Activated CD4-positive, alpha-beta T cell treated with anti-CD3 and anti-CD28 coated beads, Interleukin-10, Interleukin-2, amounts not matched to agents 100 ng/mL and 50 ng/mL, durations not matched to agents 16 hours and 8 hours (primary cell): ENCODE data around the gene COLEC12.
"Not testable (repeated sequence)": the region's sequence is repeated elsewhere in the genome, so short reads cannot be mapped to it uniquely, and the experiment has no call there.

Experiments used
- DNase-seq: peaks from one replicate; pipeline ENCODE4 v3.0.0-alpha.2; 2020

COLEC12 gene

DNA sequence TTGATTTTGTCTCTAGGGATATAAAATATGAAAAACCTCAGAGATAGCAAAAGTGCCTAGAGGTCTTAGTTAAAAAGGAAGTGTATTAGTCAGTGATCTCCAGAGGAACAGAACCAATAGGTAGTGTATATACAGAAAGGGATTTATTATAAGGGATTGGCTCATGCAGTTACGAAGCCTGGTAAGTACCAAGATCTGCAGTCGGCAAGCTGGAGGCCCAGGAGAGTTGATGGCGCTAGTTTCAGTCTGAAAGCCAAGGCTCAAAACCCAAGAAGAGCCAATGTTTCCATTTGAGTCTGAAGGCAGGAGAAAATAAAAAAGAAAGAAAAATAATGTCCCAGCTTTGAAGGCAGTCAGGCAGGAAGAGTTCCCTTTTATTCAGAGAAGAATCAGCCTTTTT is 93.3 kb downstream of the COLEC12 start:
- no peak for DNase-seq

DNA sequence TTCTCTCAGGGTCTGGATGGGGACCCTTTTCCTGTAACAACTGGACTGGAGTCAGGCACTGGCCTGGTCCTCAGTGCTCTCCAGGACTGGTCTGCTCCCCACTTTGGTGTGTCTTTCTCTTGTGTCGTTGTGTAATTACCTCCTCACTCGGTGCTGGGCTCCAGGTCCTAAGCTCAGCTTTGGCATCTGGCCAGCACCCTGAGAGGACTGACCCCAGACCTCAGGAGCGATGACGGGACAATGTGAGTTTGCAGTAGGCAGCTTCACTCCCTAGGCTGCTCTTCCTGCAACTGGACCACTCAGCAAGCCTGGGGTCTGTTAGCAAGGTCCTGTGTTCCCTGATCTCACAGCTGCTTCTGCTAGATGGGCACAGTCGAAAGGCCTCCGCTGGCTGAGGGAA is 93.8 kb downstream of the COLEC12 start:
- DNase-seq = no peak

DNA sequence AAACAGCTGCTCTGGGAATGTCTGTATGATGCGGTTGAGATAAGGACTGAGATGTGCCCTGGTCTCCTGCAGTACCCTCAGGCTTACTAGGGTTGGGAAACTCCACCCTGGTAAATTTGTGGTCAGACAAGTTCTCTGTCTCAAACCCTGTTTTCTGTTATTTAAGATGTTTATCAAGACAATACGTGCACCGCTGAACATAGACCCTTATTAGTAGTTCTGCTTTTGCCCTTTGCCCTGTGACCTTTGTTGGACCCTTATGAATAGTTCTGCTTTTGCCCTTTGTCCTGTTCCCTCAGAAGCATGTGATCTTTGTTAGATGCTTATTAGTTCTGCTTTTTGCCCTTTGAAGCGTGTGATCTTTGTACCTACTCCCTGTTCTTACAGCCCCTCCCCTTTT is 95.5 kb downstream of the COLEC12 start:
- not testable (repeated sequence) for DNase-seq

DNA sequence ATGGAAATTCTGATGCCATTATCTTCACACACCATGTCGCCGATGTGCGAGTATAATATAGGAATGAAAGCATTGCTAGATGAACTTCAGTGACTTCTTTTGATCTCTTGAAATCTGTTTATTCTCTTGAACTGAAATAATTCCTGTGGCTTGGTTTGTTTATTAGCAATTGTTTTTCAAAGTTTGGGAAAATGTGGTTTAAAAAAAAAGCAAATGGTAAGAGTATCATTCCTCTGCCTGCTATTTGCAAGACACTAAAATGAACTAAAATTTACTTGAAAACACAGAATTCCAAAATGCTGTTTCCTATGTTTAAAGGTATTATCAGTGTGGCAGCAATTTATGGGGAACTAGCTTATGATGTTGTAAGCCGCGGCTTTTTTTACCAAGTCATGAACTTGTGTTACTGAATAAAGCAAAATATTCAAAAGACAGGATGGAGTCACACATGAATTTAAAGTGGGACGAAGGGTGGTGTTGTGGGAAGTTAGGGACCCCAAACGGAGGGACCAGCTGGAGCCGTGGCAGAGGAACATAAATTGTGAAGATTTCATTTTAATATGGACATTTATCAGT is 96.4 kb downstream of the COLEC12 start:
- DNase-seq = no peak

DNA sequence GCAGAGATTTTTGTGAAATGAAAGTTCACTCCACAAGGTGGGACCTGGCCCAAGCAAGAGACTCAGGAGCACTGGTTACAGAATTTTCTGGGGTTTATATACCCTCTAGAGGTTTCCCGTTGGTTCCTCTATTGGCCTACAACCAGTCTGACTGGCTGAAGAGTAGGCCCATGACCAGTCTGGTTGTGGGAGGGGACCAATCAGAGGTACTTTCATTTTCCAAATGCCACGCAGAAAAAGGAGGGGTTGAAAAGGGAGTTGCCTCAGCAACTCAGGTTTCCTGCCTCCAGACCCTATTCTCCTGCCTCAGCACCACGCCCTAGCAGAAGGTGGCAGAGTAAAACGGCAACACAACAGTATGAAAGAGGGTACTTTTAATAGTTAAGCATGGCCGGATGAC is 98.4 kb downstream of the COLEC12 start:
- no peak for DNase-seq

DNA sequence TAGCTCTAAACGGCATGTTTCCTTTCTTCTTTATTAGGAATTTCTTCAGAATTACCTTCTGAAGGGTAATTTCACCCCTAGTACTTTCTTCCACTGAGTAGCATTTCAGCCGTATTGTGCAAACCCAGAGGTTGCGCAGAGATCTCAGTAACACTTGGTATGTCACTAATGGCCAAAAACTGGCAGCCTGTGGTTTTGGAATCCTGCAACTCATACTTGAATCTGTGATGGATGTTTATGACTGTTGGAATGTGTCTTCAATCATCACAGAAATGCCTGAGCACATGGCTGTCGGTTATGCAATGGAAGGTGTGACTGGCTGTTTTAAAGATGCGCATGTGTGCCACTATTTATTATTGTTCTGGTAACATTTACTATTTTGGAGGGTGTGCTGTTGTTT is 100.0 kb downstream of the COLEC12 start:
- no peak for DNase-seq

DNA sequence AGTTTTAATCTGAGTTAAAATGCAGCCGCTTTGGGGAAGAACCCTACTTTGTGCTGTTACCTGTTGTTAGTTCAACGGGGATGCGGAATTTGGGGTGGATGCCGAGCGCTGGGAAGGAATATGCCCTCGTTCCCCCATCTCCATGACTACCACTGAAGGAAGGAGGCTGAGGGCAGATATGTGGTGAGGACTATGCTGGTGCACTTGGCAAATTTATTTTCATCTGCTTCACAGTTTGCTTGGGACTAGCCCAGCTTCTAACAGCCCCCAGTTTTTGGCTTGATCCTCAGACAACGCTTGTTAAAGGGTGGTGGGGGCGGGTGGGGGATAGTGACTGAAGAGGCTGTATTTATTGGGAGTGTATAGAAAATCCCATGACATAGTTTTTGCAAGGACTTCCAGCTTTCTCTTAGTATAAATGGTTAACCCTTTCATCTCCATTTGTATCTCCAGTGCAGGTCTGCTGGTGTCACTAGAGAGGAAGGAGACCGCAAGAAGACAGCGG is 100.8 kb downstream of the COLEC12 start:
- DNase-seq = no peak

DNA sequence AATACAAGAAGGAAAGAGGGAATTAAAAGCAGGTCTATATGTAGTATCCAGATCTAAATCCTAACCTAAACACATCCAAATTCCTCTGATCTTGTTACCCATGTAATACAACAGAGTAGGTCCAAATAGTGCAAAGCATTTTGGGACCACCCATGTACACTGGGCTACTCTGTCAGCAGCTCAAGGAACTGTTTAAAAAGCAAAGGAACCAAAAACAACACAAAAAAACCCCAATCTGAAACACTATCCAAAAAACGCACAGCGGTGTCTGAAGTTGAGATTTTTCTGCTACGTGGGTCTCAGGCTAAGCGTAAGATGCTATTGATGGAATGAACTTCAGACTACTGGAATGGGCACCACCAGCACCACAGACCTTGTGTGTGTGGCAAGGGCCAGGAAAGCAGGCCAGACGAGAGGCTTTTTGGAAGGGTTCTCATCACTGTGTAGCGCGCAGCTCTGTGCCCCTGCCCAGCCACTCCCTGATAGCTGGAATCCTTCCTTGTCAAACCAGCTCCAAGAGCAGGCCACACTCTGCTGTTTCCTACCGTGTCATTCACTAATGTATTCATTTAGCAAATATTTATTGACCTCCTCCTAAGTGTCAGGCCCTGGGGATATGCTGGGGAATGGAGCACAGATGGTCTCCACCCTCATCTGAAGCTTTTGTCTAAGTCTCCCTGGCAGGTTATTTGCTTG is 101.4 kb downstream of the COLEC12 start:
- DNase-seq = no peak

DNA sequence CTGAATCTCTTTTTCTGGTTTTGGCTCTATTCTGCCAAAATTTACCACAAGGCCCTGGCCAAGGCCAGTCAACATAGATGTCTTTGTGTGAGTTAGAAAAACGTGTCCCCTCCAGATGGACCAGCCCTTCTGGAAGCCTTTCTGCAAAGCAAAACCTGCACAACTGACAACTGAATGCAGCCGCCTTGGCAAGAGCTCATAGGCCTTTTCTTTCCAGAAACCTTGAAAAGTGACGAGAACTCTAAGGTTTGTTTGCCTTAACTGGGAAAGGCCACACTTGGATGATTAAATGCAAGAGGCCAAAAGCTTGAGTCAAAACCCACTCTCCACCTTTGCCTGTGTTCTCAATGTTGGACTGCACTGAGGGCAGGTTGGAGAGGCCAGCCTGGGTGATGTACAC is 103.9 kb downstream of the COLEC12 start:
- DNase-seq = no peak

DNA sequence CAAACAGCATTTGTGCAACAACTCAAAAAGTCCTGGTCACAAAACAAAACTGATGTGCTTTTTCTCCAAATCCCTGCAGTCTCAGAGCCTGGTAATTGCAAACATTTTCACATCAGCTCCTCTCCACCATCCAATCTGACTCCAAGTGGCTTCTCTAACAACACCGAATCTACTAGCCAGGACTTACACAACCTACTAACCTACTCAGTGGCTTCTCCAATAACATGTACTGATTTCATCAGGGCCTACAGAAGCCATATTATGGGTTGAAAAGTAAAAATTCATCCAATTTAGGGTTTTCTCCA is 104.3 kb downstream of the COLEC12 start:
- no peak for DNase-seq

DNA sequence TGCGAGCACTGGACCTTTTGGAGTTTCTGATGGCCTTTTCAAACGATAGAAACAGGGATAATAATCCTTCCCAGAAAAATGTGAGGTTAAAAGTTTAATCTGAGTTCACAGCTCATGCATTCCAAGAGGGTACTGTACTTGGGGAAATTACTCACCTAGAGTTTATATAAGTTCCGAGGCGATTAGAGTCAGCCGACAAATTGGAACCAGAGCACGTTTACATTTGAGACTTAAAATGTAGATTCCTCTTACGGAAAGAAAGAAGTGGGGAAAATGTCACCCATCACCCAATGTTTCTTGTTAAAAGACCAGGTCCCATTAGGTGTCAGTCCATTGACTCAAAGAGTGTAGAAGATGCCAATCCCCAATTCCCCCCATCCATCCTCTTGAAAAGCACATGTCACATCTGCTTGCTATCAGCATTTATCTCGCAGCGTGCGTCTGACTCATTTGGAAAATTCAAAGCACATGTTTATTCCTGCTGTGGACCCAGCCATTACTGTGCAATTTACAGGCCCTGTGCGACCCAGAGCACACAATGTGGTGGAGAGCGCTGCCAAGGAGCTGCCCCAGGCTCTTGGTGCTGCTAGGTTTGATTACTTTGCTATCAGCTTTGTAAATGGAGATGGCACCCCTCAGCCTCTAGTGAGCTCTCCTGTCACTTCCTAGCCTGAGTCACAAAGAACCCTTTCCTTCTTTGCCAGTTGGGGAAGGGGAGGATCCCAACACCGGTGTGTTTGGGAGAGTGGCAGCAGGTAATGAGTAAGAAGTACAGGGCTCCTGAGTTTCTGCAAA is 104.8 kb downstream of the COLEC12 start:
- DNase-seq = no peak

DNA sequence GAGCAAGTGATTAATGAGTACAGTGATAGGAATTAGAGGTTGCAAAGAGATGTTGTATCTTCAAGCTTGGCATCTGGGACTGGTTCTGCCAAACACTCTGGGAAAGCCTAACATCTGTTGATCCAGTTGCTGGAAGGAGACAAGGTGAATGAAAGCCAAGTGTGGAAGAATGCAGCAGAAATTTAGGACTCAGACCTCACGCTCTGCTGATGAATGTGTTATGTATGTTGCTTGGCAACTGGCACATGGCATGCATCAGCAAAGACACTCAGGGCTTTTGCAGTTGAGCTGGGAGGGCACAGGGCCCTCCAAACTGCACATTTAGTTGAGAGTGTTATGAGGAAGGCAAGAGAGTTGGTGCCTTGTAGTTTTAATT is 105.5 kb downstream of the COLEC12 start:
- DNase-seq = no peak

DNA sequence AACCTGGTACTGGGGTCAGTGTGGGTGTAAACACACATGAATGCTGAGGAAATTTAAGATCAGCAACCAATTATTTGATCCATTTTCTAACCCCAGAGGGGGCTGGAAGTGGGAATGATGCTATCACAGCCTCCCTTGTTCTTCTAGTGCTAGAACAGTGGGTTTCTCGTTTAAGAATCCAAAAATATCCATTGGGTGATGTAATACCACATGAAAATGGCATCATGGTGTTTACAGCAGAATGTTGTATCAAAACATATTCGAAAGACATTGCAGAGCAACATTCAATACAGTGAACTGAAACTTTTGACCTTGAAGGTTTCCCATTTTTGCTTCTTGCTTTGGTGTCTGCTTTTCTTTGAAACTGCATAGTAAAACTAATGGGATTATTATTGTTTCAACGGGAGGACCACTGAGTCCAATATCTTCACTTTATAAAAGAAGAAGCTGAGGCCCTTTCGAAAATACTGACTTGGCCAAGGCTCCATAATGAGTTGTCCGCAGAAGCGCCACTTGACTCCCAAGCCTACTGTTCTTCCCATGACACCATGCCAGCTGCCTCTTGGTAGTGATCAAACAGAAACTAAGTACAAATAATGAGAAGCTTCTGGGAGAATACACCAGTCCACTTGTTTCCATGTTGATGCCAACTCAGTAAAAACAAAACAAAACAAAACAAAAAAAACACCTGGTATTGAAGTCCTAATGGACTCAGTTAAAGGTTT is 106.1 kb downstream of the COLEC12 start:
- no peak for DNase-seq

DNA sequence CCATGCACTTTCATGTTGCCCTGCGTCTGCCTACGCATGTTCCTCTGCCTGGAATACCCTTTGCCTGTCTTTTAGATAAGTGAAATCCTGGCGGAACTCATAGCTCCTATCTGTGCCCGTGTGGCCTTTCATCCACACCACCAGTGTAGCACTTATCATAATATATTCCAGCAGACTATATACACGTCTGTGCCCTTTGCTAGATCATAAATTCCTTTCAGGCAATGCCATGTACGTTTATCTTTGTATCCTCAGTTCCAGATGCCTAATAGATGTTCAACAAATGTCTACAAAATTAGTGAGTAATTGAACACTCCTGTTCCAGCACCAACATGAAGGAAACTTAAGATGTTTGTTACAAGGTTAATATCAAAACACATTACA is 106.9 kb downstream of the COLEC12 start:
- DNase-seq = no peak

DNA sequence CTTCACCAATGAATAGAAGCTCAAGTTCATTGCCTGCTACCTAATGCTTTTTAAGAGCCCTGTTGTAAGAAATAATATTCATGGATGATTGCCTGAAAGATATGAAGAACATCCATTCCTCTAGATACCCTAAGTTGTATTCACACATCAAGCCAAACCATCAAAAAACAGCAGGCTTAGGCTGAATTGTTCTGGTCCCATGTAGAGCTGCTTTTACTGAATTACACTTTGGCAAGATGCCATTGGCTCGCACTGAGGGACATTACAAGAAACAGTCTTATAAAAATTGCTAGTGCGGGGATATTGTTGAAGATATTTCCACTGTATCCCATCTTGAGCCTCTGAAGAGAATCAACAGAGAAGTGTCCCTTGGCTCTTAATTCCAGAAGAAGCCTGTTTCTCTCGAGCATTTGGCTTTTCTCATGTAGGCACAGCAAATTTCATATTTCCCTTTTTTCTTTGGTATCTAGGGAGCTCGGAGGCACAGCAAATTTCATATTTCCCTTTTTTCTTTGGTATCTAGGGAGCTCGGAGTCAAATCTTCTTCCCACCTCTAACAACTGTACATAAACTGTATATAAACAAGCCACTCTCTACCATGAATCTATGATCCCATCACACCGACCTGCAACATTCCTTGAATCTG is 107.5 kb downstream of the COLEC12 start:
- DNase-seq = no peak

DNA sequence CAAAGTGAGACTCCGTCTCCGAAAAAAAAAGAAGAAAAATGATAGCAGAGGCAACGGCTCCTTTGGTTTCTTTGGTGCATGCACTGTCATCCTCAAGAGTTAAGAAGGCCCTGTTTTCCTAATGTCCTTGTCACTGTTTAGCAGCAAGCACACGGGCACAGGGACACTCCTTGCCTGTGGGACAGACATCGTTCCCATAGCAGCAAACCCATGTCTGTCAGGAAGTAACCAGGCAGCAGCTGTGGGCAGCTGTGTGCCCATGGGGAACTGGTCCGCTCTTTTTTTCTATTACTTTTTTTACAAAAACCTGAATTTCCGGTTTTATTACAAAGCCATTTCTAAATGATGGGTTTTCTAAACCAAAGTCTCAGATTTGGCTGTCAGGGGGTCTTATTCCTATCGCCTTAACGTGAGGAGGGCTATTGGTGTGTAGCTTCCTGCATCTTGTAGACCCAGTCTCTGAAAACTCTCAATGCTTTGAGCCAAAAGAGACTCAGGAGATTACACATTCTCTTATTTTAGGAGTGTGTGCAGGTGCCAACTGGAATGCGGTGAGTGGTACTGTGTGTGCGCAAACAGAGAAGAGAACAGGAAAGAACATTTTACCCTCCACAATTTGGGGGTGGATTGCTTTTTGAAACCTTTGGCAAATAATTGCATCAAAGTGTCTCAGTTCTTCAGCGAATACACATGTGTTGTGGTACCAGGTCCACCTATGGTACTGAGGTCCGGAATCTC is 109.6 kb downstream of the COLEC12 start:
- no peak for DNase-seq

DNA sequence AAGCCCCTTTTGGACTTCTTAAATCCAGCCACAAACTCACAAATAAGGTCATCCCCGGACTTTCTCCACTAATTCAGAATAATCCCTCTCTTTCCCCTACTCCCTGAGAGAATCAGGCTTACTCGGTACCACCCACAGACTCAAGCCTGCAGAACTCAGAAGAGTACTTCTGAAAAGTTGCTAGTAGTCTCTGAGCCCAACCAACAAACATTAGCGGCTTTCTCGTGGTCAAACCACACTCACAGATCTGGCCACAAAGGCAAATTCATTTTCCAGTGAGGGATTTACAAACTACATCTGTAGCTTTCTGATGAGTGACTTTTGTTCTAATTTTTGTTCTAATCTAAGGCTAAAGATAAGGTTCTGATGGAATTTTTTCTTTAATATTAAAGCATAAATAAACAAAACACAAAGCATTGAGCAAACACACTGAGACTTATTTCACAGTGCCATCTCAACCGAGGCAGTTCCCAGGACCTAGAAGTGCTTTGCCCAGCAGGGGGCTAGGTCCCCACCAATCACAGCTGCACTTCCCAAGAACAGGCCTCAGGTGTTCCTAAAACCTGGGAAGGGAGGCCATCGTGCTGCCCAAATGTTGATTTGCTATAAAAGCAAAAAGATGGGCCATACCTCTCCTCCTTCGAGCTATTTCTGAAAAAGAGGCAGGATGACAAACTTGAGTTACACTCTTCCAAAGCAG is 110.7 kb downstream of the COLEC12 start:
- no peak for DNase-seq

DNA sequence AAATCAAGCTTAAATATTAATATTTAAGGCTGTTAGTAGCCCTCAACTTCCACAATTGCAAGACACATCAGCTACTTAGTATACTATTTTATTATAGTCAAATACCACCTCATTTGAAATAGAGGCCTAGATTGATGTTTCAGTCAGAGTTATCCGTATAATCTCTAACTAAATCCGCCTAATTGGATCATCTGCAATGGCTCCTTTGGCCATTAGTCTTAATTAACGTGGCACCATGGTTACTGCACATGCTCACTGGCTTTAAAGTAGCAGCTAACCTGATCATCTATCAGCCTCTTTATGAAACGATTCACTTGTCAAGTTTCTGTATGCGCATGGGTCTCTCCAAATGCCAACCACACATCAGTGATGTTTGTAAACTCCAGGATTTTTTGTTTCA is 112.3 kb downstream of the COLEC12 start:
- DNase-seq = no peak

DNA sequence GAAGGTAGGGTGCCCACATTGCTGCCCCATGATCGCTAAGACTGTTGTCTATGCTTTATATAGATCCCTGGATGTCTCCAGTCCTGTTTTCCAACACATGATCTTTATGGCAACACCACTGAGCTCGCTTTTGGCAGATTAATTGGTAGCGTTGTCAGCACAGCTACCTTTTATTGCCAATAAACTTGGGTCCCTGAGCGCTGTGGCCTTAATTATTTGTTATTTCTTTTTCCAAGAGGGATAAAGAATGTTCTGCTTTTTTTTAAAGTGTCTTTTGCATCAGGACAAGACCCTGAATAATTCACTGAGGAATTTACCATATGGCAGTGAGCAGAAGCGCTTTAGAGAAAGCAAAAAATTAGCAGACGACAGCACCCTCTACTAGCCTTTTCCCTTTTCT is 113.5 kb downstream of the COLEC12 start:
- no peak for DNase-seq

DNA sequence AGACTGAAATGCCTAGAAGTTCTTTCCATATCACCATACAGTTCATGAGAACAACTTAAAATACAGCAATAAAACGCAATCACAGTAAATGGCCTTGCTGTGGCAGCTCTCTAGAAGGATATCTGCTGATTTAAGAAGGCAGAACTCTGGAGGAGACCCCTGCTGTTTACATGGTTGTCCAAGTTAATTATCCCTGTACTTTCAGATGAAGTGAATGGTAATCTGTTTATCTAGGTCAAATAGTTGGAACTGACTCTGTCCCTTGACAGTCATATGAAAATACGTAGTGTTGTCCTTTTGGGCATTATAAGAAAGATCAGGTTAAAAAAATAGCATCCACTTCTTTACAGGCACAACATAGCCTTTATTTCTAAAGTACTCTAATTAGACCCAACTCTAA is 115.6 kb downstream of the COLEC12 start:
- no peak for DNase-seq

DNA sequence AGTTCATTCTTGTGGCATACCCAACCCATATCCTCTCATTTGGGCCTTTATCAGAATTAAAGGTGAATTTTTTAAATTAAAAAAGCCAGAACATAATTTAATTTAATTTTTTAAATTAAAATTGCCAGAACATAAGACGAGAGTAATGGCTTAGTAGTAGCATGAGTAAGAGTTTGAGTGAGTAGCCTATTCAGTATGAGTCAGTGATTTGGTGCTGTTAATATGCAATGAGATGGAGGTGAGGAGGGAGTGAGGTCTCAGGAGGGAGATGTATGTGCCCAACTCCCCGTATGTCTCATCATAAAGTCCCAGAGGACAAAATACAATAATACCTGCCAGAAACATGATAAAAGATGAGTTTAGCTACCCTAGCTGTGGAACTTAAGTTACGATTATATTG is 117.4 kb downstream of the COLEC12 start:
- no peak for DNase-seq
